Right renal pelvis (tissue), 4 donors: Measurements from ENCODE around the gene NRXN3. TPM values are rescaled to one million over a fixed set of nuclear protein-coding genes. Genes with fewer than 3 reads are reported as not detected.

Source experiments
- DNase-seq, 4 donors: peaks; one replicate each; pipeline ENCODE4 v3.0.0-alpha.2; 2013; ENCODE audit warnings: low read depth in 4 of 4, low spot score in 3 of 4, missing footprints in 1 of 4
- polyA plus RNA-seq, 4 donors: library from polyadenylated mRNA; unstranded; fragments of 120-200 nt; gene quantifications; one replicate each; pipeline ENCODE4 v1.2.1, GENCODE V29; 2013; ENCODE audit not compliant: insufficient read length in 4 of 4

NRXN3 gene
- polyA plus RNA-seq, 4 donors, result 5.7 to 7.3 (median 7.2) TPM

GRCh38 chr14:79036441-79036840 lies 866.3 kb downstream of the NRXN3 start:
- no peak for DNase-seq

DNA sequence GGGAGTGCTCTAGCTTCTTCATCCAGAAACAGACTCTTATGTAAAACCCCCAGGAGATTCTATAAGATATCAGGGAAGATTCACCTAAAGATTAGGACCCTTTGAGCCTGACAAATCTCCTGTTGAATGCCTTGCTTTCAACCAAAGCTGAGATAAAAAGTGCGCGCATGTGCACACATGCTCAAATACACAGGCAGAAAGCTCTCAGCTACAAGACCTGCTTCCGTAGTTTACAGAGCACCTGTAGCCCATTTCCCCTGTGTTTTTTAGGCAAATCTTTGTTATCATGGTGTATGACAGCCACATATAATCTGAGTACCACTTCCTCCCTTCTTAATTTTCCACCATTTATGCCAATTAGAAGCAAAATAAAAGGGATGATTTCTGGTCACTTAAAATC lies 866.9 kb downstream of the NRXN3 start:
- no peak for DNase-seq

DNA sequence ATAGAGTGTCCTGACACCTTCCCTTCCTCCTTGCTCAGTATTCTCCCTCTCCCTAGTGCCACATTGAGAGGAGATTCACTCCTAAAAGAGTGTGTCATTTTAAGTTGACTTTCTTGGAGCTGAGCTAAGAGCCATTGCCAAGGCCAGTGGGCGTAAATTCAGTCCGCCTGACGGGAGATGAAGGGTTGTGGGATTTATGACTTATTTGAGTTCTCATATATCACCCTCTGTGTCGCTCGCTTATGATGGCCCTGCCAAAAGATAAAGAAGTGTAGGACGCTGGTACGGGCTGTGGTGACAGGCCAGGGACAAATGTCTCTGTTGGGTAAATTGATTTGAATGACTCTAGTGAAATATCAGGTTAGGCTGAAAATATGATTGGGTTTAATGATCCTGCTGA lies 867.4 kb downstream of the NRXN3 start:
- no peak for DNase-seq

- DNase-seq, result no peak
Measured at GRCh38 chr14:79040790-79041189, 870.6 kb downstream of the NRXN3 start.

DNA sequence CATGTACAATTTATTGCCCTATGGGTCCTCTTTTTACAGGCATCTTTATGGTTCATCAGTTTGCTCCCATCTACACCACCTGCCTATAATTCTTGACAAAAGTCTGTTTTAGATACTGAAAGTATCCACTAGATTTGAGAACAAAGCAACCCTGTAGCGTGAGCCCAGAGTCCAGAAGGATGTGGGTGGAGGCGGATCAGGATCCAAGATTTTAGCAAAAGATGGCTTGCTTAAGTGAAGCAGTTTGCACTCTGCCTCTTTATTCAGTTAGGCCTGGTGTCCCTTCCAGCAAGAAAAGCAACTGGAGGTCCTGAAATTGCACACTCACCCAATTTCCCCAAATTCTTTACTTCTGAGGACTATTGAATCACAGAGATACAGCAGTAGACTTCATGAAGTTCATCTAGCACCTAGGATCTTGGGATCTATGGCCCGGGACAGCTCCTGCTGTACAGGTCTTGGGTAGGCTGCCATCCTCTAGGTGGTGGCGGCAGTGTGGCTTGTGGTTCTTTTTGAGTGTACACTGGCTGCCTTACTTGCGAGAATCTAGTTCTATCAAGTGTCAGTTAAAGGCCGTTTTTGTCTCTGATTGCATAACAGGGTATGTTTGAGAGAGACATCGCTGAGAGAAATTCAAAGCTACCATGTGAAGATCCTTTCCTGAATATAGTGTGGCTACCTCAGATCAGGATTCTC lies 873.2 kb downstream of the NRXN3 start:
- no peak for DNase-seq

GRCh38 chr14:79044894-79045624 lies 874.9 kb downstream of the NRXN3 start:
- DNase-seq, result no peak

- no peak for DNase-seq
Measured at GRCh38 chr14:79050787-79051727, 880.9 kb downstream of the NRXN3 start.

- no peak for DNase-seq
Measured at GRCh38 chr14:79051742-79052141, 881.6 kb downstream of the NRXN3 start.

DNA sequence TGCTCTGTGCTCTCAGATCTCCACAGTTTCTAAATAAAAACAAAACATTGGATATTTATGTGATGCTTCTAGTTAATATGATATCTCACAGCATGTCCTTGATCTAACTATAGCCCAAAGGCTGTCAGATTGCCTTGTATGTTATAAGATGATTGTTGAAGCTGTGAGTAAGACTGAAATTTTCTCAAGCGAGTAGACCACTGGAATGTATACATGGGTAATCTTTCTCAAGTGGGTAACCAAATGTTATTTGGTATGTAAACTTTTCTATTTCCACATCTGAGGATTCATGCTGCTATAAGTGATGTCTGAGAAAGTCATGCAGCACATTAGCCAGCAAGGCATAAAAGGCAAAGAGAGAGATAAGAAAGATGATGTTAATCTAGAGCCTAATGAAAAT lies 886.7 kb downstream of the NRXN3 start:
- DNase-seq, result no peak

GRCh38 chr14:79057333-79057732 lies 887.2 kb downstream of the NRXN3 start:
- DNase-seq, result no peak

GRCh38 chr14:79062226-79062625 lies 892.1 kb downstream of the NRXN3 start:
- DNase-seq, result no peak

- DNase-seq, result no peak
Measured at GRCh38 chr14:79064214-79064613, 894.0 kb downstream of the NRXN3 start.

- no peak for DNase-seq
Measured at GRCh38 chr14:79074510-79074909, 904.3 kb downstream of the NRXN3 start.

DNA sequence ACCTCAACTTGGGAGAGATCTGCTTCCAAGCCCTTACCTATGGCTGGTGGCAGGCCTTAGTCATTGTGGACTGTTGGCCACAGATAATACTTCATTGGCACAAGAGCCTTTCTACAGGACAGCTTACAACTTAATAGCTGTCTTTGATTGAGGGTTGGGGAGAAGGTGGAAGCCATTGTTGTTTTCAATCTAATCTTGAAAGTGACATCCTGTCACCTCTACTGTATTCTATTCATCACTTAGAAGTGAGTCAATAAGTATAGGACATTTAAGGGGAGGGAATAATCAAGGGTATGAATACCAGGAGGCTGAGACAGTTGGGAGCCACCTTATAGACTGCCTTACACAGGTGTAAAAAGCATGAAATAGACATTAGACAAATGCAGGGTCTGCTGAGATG lies 906.3 kb downstream of the NRXN3 start:
- no peak for DNase-seq

DNA sequence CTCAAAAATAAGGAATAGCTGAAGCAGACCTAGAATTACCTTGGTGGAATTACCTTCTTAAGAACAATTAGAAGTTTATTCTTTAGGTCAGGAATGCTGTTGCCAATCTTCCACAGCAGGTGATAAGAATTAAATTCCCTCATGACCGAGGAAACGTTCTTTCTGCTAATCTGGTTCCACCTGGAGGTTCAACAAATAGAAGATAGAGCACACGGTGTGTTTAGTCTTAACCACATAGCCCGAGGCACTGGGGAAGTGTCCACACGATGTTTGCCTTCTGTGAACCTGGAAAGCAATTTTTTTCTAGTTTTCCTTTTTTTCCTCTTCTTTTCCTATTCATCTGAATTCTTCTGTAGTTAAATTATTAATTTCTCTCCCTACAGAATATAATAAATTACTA lies 906.9 kb downstream of the NRXN3 start:
- DNase-seq, result no peak

DNA sequence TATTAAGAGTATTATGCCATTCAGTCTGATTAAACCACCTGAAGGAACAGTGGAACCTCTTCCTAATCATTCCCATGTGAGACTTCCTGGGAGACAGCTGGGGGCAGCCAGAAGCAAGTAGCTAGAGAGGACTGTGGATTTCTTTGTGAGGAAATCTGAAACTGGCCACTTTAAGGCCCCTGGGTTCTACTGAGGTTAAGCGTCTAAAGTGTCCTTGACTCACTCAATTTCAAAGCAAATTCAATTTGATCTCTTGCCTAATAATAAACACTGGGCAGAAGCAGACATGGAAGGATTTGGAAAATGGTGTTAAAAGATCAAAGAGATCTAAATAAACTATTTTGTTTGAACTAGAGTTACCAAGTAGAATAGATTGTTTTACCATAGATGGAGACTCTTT lies 909.9 kb downstream of the NRXN3 start:
- no peak for DNase-seq

DNA sequence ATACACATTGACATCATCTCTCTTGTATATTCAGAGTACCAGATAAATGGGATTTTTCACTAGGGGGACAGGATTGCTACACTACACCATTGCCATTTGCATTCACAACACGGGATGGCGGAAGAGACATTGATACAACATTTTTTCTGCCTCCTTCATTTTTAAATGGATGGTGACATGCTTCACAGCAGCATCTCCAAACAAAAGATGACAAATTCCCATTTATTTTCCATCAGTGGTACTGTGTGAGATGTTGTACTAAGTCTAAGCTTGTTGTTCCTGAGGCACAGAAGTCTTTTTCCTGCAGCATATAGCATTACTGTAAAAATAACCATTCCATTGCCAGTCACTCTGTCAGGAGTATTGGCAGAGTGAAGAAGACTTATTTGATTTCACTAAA lies 912.7 kb downstream of the NRXN3 start:
- no peak for DNase-seq

DNA sequence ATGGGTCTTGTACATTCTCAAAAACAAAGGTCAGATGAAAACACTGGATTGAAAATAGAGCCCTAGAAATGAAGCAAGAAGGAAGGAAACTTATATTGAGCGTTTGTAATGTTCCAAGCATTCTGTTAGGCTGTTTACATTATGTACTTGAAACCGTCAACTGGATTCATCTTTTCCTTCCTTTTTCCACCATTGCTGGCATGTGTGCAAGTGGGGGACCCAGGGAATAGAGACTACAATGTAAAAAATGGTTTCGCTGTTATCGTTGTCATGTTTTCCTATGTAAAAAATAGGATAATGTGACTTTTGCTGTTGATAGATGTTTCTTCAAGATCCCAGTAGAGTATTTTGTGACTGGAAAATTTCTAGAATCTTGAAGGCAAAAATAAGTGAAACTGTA lies 913.2 kb downstream of the NRXN3 start:
- no peak for DNase-seq

- no peak for DNase-seq
Measured at GRCh38 chr14:79084861-79085260, 914.7 kb downstream of the NRXN3 start.

GRCh38 chr14:79089576-79089975 lies 919.4 kb downstream of the NRXN3 start:
- no peak for DNase-seq

DNA sequence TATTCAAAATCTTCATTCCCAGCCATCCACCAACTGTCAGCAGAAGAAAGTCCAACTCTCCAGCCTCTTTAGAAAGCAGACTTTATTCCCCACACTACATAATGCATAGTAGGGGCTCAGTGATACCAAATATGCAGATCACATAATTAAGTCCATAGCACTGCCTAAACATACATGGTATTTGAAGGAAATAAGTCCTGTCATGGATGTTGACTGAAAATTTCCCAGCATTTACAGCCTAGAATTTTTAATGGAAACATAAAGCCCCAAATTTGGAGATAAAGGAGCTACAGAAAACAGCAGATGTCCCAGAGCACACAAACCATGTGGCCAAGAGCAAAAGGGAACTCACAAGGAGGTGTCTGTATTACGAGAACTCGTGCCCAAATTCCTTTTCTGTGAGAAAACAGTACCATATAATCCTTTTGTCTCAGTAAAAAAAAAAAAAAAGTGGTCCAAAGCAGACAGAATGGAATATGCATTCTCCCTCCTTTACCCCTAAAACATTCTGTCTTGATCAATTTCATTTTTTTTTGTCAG lies 920.5 kb downstream of the NRXN3 start:
- DNase-seq, result no peak
